GM19193 (cell line): ENCODE measurements around the gene CDK2AP2.

Source experiments
- POLR2A ChIP-seq: IDR thresholded peaks from 4 replicates; pipeline ENCODE4 v1.6.1; 2011; ENCODE audit not compliant: insufficient read depth, insufficient read length; ENCODE audit errors: extremely low read depth

CDK2AP2 gene

DNA sequence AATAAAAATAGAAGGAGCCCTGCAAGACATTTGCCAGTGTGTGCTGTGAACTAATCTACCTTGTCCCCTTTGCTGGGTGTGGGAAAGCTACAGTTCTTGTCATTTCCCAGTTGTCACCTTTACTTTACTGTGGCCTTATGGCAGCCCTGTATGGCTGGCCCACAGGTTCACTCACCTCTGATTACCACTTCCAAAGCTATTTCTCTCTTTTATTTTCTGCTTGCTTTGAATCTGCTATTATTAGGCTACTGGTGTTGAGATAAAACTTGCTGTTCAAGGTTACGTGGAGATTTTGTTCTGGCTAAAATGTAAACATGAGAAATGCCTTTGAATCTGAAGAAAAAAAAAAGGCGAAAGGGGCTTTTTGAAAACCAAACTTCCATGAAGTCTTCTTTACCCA is 24.9 kb upstream of the CDK2AP2 start:
- TF ChIP-seq POLR2A, result no peak

DNA sequence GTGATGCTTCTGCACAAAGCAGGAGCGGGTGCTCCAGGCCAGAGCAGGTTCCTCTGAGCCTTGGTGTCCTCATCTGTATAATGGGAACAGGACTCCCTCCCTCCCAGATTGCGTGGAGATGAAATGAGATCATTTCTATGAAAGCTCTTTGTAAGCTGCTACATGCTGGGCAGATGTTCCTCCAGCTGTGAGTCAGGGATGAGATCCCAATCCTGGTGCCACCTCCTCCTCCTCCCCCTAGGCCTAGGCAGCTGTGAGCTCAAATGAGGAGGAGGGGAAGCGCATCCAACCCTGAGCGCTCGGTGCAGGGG is 22.3 kb upstream of the CDK2AP2 start:
- TF ChIP-seq POLR2A, result no peak

DNA sequence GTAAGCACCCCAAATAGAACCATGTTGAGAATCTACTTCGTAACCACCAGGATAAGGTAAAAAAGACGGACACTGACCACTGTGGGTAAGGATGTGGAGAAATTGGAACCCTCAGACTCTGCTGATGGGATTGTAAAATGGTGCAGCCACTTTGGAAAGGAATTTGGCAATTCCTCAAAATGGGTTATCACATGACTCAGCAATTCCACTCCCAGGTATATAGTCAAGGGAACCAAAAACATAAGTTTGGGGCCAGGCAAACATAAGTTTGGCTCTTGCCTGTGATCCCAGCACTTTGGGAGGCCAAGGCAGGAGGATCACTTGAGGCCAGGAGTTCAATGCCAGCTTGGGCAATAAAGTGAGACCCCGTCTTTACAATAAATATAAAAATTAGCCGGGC is 20.4 kb upstream of the CDK2AP2 start:
- no peak for TF ChIP-seq POLR2A

DNA sequence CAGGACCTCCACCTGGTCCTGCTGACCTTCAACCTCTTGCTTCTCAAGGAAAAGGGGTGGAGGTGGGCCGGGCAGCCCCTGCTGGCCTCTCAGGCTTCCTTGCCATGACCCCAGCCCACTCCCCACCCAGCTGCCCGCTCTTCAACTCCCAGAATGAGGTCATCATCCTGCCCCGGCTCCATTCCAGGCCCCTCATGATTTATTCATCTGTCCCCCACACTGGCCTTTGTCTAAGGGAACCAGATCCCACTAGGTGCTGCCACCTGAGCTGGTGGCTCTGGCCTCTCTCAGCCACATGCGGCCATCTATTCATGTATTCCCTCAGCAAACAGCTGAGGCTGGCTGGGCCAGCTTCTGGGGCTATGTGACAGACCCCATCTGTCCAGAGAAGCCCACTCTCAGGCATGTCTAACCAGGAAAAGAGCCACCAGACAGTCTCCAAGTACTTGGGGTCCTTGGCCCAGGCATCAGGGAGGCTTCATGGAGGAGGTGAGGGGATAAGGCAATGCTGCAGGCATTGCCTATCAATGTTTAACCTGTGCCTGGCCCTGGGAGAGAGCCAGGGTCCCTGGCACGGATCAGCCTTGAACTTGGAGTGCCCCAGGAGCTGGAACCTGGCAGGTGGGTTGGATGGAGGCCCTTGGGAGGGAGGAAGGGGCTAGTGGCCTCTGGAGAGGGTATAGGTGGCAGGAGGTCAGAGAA is 17.5 kb upstream of the CDK2AP2 start:
- TF ChIP-seq POLR2A, result no peak

DNA sequence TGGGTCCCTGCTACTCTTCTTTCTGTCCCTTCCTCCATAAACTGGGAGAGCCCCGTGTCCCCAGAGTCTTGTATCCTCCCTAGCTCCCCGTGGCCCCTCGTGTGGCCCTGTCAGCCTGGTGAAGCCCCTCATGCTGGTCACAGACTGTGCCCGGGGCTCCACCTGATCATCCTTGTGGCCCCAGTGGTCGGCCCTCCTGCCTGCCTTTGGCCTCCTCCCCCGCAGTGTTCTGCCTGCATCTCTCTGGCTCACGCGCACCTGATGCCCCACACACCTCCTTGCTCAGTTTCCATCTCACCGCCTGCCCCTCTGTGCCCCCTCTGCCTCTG is 16.5 kb upstream of the CDK2AP2 start:
- TF ChIP-seq POLR2A, result no peak

DNA sequence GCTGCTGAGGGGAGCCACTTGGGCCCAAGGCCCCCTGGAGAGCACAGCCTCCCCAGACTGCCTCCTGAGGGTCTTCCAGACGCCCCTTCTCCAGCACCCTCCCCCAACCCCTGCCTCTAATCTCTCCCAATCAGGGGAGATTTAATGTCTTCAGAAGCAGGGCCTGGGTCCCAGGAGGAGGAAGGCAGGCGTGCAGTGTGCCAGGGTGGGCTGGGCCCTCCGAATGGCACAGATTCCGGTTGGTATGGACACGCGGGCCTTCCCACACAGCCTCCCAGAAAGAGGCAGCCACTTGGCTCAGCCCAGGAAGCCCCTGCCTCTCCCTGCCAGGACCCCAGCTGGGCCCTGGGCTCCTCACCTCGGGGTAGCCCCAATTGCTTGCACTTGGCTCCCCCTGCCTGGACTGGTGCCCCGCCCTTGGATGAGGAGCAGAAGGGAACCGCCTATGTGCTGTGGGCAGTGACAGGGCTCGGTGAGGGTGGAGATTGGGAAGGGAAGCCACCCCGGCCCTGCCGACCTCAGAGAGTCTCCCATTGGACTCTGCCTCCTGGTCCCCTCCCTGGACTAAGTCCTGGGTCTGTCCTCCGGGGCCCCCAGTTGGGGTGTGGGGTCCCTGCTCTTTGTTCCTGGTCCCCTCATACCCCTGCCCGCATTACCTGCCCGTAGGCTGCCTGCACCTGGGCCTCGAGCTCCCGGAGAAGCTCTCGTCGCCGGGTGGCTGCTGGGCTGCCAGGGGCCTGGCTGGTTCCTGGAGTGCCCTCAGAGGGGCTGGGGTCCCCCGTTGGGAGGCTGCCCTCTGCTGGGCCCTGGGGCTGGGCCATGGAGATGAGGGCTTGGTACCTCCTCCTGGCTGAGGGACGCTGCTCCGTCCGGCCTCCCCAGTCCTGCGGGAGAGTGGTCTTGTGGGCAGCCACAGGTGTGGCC is 15.9 kb upstream of the CDK2AP2 start:
- TF ChIP-seq POLR2A, result no peak

DNA sequence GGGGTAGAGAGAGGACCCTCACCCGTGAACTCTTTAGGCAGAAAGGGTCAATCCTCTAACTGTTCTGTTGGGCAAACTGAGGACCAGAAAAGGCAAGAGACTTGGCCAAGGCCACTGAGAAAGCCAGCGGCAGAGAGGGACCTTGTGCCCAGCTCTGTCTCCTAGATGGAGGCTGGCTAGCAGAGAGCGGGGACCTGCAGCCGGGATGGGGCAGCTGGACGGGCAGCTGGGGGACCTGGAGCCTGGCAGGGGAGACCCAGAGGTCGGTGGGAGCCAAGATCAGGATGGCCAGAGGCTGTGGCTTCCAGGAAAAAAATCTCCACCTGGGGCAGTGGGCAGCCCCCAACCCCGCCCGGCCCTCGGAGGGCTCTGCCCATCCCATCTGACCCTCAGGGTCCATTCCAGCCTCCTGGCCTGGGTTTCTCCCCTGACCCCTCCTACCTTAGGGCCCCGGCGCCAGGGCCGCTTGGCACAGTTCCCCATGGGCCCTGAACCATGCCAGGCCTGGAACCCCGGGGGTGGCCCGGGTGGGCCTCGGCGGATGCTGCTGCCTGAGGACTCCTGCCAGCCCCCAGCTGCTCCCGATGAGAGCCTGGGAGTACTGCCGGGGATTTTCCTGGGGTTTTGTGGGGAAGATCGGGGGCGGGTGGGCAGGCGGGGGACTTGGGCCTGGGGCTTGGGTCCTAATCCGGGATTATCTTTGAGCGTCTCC is 15.0 kb upstream of the CDK2AP2 start, which contains the start of gene CABP2:
TSS of gene CABP2 (minus strand) at position 603 of the 712 bp plus-strand sequence. CDS start at position 483, 120 bp downstream.
- no peak for TF ChIP-seq POLR2A

DNA sequence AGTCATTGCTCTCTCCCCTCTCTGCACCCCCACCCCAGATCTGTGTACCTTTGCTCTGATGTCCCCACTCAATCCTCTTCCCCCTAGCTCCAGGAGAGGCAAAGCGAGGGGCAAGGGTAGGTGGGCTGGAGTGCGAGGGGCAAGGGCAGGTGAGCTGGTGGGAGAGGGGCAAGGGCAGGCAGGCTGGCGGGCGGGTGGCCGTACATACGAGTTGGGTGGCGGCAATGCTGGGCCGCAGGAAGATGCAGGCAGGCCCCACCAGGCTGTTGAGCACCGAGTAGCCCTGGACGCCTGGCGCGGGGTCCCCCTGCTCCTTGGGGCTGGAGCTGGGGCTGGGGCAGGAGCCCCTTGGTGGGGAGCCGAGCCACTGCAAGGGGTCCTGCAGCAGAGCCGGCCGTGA is 14.4 kb upstream of the CDK2AP2 start:
- no peak for TF ChIP-seq POLR2A

DNA sequence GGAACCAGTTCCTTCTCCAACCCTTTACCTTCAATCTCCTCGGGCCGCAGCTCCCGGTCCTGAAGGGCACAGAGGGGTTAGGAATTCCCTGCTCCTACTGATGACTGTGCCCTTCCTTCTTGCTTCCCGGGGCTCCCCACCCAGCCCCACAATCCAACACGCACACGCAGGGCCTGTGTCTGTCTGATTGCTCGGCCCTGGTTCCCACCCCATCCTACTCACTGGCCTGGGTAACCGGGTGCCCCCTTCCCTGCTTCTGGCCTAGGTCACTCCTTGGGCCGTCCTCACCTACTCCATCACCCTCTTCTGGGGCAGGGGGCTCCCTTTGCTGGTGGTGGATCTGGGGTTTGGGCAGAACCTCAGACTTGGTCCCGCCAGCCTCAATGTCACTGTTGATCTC is 14.0 kb upstream of the CDK2AP2 start:
- TF ChIP-seq POLR2A, result no peak

DNA sequence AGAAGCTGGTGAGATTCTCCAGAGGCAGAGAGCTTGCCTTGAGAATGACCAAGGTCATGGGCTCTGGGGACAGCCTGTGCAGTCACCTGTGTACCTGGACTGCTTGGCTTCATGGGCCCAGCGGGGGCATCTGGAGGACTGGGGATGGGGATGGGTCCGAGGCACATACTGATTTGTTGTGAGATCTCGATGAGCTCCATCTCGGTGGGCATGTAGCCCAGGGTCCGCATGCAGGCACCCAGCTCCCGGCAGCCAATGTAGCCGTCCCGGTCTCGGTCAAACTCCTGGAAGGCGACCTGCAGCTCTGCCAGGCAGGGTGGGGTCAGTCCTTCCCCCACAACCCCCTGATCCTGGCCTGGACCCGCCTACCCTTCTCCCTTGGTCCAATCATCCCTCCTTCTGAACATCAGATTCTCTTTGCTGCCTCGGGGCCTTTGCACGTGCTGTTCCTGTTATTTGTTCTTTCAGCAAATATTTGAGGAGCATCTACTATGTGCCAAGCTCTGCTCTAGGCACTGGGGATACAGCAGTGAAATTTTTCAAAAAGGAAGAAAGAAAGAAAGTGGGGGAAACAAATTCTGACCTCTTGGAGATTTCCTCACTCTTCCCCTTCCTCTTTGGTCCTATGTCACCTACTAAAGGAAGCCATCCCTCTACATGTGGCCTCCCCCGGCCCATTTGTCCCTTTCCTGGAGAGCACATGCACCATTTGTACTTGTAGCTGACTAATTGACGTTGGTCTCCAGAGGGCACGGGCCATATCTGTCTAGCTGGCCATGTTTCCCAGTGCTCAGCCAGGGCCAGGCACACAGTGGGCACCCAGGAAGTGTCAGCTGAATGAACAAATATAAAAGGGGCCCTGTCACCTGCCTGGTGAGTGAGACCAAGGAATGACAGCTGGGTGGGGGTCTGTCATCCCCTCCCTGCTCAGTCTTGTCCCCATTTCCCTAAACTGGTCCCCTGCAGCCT is 13.2 kb upstream of the CDK2AP2 start:
- TF ChIP-seq POLR2A, result no peak

DNA sequence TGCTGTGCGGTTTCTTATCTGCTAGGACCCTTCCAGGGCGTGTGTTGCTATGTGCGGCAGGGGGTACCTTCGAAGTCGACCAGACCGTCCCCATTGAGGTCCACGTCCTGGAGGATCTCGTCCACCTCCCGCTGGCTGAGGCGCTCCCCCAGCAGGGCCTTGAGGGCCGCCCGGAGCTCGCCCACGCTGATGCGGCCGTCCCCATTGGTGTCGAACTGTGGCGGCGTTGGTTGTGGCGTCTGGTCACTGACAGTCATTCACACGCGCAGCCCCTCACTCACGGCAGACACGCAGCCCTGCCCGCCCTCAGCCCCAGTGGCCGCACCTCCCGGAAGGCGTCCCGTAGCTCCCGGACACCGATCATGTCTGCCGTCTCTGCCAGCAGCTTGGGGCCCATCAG is 11.8 kb upstream of the CDK2AP2 start:
- TF ChIP-seq POLR2A, result no peak

DNA sequence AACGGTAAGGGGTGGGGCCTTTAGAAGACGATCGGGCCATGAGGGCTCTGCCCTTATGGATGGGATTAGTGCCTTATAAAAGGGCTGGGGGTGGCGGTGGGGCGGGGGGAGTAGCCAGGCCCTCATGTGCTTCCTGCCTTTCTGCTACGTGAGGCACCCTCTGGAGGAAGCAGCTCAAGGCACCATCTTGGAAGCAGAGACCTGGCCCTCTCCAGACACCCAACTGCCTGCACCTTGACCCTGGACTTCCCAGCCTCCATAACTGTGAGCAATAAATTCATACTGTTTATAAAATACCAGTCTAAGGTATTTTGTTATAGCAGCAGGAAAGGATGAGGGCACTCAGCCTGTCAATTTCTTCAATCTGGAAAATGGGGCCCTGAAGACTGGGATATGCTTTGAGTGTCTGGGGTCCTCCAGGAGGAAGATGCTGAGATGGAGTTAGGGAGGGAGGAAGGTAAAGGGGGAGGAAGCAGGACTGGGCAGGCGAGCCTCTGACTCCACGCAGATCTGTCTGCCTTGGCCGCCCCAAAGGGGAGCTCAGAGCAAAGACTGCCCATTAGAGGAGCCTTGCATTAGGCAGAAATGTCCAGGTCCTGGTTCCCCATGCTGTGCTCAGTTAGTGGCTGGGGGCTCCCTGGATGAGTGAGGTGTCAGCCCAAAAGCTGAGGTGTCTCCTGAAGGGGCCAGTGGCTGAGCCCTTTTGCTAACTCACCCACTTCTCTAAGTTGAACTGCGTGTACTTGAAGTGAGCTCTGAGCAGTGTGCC is 10.0 kb upstream of the CDK2AP2 start:
- no peak for TF ChIP-seq POLR2A

DNA sequence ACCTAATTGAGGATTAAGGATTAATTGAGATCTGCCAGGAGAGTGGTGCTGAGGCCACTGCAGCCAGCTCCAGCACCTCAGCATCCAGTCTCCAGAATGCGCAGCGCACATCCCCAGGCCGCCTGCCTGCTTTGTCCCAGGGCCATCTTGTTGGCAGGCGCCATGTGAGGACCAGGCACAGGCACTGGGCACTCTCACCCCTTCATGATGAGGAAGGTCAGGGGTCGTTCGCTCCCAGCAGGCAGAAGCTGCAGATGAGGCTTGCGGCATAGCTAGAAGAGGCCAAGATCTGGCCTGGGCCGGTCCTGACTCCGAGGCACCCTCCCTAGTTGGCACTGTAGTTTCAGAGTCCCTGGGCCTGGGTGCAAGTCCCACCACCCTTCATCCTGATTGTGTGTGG is 8.8 kb upstream of the CDK2AP2 start:
- no peak for TF ChIP-seq POLR2A

DNA sequence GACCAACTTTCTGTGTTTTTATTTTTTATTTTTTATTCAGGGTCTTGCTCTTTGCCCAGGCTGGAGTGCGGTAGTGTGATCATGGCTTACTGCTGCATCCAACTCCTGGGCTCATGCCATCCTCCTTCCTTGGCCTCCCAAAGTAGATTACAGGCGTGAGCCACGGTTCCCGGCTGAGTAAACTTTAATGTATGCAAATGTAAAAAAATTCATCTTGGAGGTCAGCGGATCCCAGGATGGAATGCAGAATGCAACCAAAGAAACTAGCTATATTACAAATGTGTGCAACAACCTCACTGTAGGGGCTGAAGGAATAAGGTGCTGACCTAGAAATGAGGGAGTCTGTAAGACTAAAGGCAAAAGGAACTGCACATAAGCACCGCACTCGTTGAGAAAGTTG is 6.2 kb upstream of the CDK2AP2 start:
- no peak for TF ChIP-seq POLR2A
